Measurements from ENCODE around the gene ZNF365.
"Not testable (repeated sequence)": the region's sequence is repeated elsewhere in the genome, so short reads cannot be mapped to it uniquely, and the experiment has no call there.

DNA sequence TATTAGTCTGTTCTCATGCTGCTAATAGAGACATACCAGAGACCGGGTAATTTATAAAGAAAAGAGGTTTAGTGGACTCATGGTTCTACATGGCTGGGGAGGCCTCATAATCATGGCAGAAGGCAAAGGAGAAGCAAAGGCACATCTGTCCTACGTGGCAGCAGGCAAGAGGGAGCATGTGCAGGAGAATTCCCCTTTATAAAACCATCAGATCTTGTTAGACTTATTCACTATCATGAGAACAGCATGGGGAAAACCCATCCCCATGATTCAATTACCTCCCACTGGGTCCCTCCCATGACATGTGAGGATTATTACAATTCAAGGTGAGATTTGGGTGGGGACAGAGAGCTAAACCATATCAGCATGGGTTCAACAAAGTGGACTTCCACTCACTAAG is 16.0 kb upstream of the ZNF365 start:
- TF ChIP-seq, protein P1, sequence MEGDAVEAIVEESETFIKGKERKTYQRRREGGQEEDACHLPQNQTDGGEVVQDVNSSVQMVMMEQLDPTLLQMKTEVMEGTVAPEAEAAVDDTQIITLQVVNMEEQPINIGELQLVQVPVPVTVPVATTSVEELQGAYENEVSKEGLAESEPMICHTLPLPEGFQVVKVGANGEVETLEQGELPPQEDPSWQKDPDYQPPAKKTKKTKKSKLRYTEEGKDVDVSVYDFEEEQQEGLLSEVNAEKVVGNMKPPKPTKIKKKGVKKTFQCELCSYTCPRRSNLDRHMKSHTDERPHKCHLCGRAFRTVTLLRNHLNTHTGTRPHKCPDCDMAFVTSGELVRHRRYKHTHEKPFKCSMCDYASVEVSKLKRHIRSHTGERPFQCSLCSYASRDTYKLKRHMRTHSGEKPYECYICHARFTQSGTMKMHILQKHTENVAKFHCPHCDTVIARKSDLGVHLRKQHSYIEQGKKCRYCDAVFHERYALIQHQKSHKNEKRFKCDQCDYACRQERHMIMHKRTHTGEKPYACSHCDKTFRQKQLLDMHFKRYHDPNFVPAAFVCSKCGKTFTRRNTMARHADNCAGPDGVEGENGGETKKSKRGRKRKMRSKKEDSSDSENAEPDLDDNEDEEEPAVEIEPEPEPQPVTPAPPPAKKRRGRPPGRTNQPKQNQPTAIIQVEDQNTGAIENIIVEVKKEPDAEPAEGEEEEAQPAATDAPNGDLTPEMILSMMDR (IDR thresholded peaks at IDR 0.05; ENCODE audit: borderline replicate concordance, extremely low read depth, low read length, poor library complexity, severe bottlenecking): not testable (repeated sequence)
- not testable (repeated sequence) for TF ChIP-seq EZH2 (IDR thresholded peaks at IDR 0.05; ENCODE audit: borderline replicate concordance, low read depth, low read length, severe bottlenecking)

Data from DND-41 (cell line).